GM19240 (cell line): ENCODE results near the gene NOS3.

ENCODE experiments used
- DNase-seq: peaks from one replicate; pipeline ENCODE4 v3.0.0; 2011; ENCODE audit warnings: low spot score; ENCODE audit not compliant: insufficient read length

The NOS3 gene

GRCh38 chr7:150952331-150953050 is 38.3 kb upstream of the NOS3 start:
- DNase-seq, result no peak

- DNase-seq, result no peak
These were observed 37.5 kb upstream of the NOS3 start for GRCh38 chr7:150953061-150953997.

GRCh38 chr7:150954201-150954985 is 36.4 kb upstream of the NOS3 start:
- DNase-seq, result no peak

- no peak for DNase-seq
These were observed 35.8 kb upstream of the NOS3 start for GRCh38 chr7:150954986-150955518.

GRCh38 chr7:150955519-150956394 is 35.1 kb upstream of the NOS3 start:
- no peak for DNase-seq

GRCh38 chr7:150956395-150957132 is 34.3 kb upstream of the NOS3 start:
- no peak for DNase-seq

GRCh38 chr7:150957133-150958020 is 33.4 kb upstream of the NOS3 start:
- DNase-seq, result no peak

- no peak for DNase-seq
These were observed 32.7 kb upstream of the NOS3 start for GRCh38 chr7:150958062-150958552.

GRCh38 chr7:150958597-150958996 is 32.2 kb upstream of the NOS3 start:
- DNase-seq, result no peak

GRCh38 chr7:150959081-150959480 is 31.7 kb upstream of the NOS3 start:
- no peak for DNase-seq

- no peak for DNase-seq
These were observed 30.8 kb upstream of the NOS3 start for GRCh38 chr7:150959739-150960734.

GRCh38 chr7:150961510-150962289 is 29.1 kb upstream of the NOS3 start:
- DNase-seq, result no peak

GRCh38 chr7:150962290-150962552 is 28.6 kb upstream of the NOS3 start:
- DNase-seq, result no peak

GRCh38 chr7:150962553-150963399 is 28.0 kb upstream of the NOS3 start:
- peak; percentile 87 for DNase-seq

GRCh38 chr7:150963707-150964559 is 26.9 kb upstream of the NOS3 start:
- DNase-seq, result no peak
